Fibroblast of villous mesenchyme (primary cell): ENCODE results near the gene CPVL. TPM values are rescaled to one million over a fixed set of nuclear protein-coding genes. Genes with fewer than 3 reads are reported as not detected.

ENCODE experiments used
- DNase-seq: peaks from one replicate; pipeline ENCODE4 v3.0.0-alpha.2; 2010; ENCODE audit warnings: low read depth
- H3K4me3 ChIP-seq: 2 replicates; pipeline ENCODE4 v1.5.1; 2011; ENCODE audit warnings: low read depth, mild to moderate bottlenecking, low read length
- CTCF ChIP-seq: IDR thresholded peaks from 2 replicates; pipeline ENCODE4 v1.5.1; 2012; ENCODE audit warnings: low read depth, mild to moderate bottlenecking, low read length; ENCODE audit not compliant: insufficient read depth
- total RNA-seq: library from RNA; depleted of rRNA; stranded (reverse); fragments of >200 nt; gene quantifications from 2 replicates; pipeline ENCODE4 v1.2.3, GENCODE V29; 2012

The CPVL gene
- total RNA-seq, 1 donor: not detected

GRCh38 chr7:29107056-29107455 is 39.3 kb downstream of the CPVL start:
- no peak for DNase-seq
- no peak overlapping the region for H3K4me3 ChIP-seq
- no peak for TF ChIP-seq CTCF

DNA sequence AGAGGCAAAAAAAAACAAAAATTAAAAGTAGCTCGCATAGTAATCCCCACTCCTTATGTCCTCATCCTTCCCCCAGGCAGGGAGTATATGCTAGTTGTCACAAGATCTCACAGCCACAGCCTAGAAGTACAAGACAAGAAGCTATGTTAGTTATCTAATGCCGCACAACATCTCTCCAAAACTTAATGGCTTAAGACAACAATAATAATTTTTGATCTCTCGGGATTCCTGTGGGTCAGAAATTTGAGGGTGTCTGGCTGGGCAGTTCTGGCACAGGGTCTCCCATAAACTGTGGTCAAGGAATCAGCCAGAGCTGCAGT is 39.7 kb downstream of the CPVL start:
- no peak overlapping the region for H3K4me3 ChIP-seq
- DNase-seq: no peak
- TF ChIP-seq CTCF: no peak

GRCh38 chr7:29105752-29106668 is 40.3 kb downstream of the CPVL start:
- TF ChIP-seq CTCF: peak; percentile 96
- DNase-seq: peak; percentile 68
- no peak overlapping the region for H3K4me3 ChIP-seq

- TF ChIP-seq CTCF: no peak
- no peak for DNase-seq
- no peak overlapping the region for H3K4me3 ChIP-seq
Observed at GRCh38 chr7:29105191-29105590, 41.1 kb downstream of the CPVL start.

- TF ChIP-seq CTCF: peak; percentile 79
- DNase-seq: peak; percentile 66
- no peak overlapping the region for H3K4me3 ChIP-seq
Observed at GRCh38 chr7:29102558-29103151, 43.7 kb downstream of the CPVL start.

DNA sequence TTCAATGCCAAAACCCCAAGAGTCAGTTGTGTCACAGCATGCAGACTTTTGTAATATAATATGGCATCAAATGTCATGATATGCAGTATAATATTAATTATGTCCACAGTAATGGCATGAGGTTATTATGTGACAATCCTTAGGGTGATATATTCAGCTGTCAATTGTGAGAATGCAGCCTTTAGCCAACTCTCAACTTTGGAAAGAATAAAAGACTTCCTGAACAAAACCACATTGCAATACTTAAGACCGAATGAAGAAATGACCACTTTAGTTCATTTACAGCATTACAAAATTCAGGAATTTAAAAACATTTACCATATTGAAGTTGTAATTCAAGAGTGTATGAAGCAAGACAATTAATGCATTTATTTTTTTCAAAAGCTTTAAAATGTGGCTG is 45.4 kb downstream of the CPVL start:
- TF ChIP-seq CTCF: no peak
- no peak for DNase-seq
- H3K4me3 ChIP-seq: no peak overlapping the region
